Liver (tissue), 3 donors: ENCODE data around the gene CFAP68.

Experiments
- EGR1 ChIP-seq, 2 donors: IDR thresholded peaks; 2 replicates each; pipeline ENCODE4 v1.6.1; 2016 to 2018; ENCODE audit warnings: antibody characterized with exemption in 2 of 2, low read depth in 2 of 2
- GABPA ChIP-seq, 2 donors: IDR thresholded peaks in 1 of 2; conservative IDR thresholded peaks in 1 of 2; 2 replicates each; pipeline ENCODE4 v1.6.1; 2016; ENCODE audit warnings: antibody characterized with exemption in 2 of 2, mild to moderate bottlenecking in 1 of 2, moderate library complexity in 1 of 2
- HNF4G ChIP-seq: IDR thresholded peaks from 2 replicates; pipeline ENCODE4 v1.6.1; 2016; ENCODE audit warnings: antibody characterized with exemption
- NR2F2 ChIP-seq: IDR thresholded peaks from 2 replicates; pipeline ENCODE4 v1.6.1; 2016; ENCODE audit warnings: antibody characterized with exemption
- RAD21 ChIP-seq, 2 donors: IDR thresholded peaks; 2 replicates each; pipeline ENCODE4 v1.6.1; 2016; ENCODE audit warnings: antibody characterized with exemption in 2 of 2, mild to moderate bottlenecking in 2 of 2
- SP1 ChIP-seq: IDR thresholded peaks from 2 replicates; pipeline ENCODE4 v1.6.1; 2018; ENCODE audit warnings: antibody characterized with exemption, mild to moderate bottlenecking
- TF ChIP-seq, protein P1 (sequence below): IDR thresholded peaks from 2 replicates; pipeline ENCODE4 v1.6.1; 2016; ENCODE audit warnings: antibody characterized with exemption
- TF ChIP-seq, protein P2 (sequence below): fragments of 150-350 bp; IDR thresholded peaks from 2 replicates; pipeline ENCODE4 v1.5.1; 2017; ENCODE audit warnings: improper control_type of control experiment, low read depth, low read length; ENCODE audit not compliant: missing input control
- TF ChIP-seq, protein P3 (sequence below): IDR thresholded peaks from 2 replicates; pipeline ENCODE4 v1.6.1; 2016; ENCODE audit warnings: antibody characterized with exemption
- TF ChIP-seq, protein P4 (sequence below): IDR thresholded peaks from 2 replicates; pipeline ENCODE4 v1.6.1; 2016; ENCODE audit warnings: antibody characterized with exemption, mild to moderate bottlenecking
- donor health status: healthy.
- donor health status: healthy.

DNA sequence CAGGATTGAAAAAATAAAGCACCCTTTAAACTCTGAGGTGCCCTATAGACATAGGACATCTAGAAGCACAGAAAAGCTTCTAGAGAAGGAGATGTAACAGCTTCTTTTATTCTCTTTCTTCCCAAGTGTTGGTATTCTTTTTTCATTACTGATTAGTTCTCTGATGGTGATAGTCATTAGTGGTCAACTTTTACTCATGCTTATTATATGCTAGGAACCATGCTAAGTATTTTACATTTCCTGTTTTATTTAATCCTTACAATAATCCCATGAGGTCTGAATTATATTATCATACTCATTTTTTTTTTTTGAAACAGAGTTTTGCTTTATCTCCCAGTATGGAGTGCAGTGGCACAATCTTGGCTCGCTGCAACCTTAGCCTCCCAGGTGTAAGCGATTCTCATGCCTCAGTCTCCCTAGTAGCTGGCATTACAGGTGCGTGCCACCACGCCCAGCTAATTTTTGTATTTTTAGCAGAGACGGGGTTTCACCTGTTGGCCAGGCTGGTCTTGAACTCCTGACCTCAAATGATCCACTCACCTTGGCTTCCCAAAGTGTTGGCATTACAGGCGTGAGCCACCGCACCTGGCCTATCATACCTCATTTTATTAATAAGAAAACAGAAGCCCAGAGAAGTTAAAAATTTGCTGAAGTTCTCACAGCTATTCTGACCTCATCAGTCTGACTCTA, 42.3 kb downstream of the CFAP68 start:
- TF ChIP-seq, protein P1, sequence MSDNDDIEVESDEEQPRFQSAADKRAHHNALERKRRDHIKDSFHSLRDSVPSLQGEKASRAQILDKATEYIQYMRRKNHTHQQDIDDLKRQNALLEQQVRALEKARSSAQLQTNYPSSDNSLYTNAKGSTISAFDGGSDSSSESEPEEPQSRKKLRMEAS: no peak
- TF ChIP-seq, protein P2, sequence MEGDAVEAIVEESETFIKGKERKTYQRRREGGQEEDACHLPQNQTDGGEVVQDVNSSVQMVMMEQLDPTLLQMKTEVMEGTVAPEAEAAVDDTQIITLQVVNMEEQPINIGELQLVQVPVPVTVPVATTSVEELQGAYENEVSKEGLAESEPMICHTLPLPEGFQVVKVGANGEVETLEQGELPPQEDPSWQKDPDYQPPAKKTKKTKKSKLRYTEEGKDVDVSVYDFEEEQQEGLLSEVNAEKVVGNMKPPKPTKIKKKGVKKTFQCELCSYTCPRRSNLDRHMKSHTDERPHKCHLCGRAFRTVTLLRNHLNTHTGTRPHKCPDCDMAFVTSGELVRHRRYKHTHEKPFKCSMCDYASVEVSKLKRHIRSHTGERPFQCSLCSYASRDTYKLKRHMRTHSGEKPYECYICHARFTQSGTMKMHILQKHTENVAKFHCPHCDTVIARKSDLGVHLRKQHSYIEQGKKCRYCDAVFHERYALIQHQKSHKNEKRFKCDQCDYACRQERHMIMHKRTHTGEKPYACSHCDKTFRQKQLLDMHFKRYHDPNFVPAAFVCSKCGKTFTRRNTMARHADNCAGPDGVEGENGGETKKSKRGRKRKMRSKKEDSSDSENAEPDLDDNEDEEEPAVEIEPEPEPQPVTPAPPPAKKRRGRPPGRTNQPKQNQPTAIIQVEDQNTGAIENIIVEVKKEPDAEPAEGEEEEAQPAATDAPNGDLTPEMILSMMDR: no peak
- no peak for TF ChIP-seq NR2F2
- TF ChIP-seq, protein P3, sequence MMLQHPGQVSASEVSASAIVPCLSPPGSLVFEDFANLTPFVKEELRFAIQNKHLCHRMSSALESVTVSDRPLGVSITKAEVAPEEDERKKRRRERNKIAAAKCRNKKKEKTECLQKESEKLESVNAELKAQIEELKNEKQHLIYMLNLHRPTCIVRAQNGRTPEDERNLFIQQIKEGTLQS: no peak
- TF ChIP-seq, protein P4, sequence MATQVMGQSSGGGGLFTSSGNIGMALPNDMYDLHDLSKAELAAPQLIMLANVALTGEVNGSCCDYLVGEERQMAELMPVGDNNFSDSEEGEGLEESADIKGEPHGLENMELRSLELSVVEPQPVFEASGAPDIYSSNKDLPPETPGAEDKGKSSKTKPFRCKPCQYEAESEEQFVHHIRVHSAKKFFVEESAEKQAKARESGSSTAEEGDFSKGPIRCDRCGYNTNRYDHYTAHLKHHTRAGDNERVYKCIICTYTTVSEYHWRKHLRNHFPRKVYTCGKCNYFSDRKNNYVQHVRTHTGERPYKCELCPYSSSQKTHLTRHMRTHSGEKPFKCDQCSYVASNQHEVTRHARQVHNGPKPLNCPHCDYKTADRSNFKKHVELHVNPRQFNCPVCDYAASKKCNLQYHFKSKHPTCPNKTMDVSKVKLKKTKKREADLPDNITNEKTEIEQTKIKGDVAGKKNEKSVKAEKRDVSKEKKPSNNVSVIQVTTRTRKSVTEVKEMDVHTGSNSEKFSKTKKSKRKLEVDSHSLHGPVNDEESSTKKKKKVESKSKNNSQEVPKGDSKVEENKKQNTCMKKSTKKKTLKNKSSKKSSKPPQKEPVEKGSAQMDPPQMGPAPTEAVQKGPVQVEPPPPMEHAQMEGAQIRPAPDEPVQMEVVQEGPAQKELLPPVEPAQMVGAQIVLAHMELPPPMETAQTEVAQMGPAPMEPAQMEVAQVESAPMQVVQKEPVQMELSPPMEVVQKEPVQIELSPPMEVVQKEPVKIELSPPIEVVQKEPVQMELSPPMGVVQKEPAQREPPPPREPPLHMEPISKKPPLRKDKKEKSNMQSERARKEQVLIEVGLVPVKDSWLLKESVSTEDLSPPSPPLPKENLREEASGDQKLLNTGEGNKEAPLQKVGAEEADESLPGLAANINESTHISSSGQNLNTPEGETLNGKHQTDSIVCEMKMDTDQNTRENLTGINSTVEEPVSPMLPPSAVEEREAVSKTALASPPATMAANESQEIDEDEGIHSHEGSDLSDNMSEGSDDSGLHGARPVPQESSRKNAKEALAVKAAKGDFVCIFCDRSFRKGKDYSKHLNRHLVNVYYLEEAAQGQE: no peak
- TF ChIP-seq RAD21 (IDR thresholded peaks at IDR 0.05): no peak
- TF ChIP-seq GABPA (IDR thresholded peaks at IDR 0.05 in 1 of 2, conservative IDR thresholded peaks at IDR 0.05 in 1 of 2): no peak
- no peak for TF ChIP-seq EGR1 (IDR thresholded peaks at IDR 0.05; ENCODE audit: low read depth in 2 of 2)
- TF ChIP-seq HNF4G: no peak
- no peak for TF ChIP-seq SP1
